ENCODE measurements around the gene B4GALT1.

DNA sequence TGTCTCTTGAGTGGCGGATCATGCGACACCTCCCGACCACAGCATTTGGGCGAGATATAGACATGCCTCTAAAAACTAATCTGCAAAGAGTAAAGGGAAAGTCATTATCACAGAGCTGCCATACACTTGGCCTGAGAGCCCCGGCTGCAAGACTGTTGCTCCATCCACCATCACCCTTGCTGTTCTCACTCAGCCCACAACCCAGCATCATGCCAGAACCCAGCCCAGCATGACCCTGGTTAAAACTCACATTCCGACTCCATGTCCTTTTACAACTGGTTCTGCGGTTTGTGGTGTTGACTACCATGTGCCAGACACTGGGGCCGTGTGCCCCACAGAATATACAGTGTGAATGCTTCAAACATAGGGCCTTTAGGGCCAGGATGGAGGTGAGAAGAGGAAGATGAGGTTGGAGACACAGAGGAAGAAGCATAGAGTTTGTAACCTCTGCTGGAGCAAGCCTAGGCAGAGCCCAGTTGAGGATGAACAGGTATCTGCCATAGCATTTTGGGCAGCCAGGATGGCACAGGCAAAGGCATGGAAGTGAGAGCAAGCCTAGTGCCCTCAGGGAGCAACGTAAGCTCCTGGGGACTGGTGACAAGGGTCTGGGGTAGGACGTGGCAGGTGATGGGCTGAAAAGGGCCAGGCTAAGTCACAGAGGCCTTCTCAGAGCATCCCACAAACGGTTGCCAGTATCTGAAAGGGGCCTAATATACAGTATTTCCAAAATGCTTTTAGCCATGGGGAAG, 53.2 kb downstream of the B4GALT1 start:
- TF ChIP-seq, protein P1, sequence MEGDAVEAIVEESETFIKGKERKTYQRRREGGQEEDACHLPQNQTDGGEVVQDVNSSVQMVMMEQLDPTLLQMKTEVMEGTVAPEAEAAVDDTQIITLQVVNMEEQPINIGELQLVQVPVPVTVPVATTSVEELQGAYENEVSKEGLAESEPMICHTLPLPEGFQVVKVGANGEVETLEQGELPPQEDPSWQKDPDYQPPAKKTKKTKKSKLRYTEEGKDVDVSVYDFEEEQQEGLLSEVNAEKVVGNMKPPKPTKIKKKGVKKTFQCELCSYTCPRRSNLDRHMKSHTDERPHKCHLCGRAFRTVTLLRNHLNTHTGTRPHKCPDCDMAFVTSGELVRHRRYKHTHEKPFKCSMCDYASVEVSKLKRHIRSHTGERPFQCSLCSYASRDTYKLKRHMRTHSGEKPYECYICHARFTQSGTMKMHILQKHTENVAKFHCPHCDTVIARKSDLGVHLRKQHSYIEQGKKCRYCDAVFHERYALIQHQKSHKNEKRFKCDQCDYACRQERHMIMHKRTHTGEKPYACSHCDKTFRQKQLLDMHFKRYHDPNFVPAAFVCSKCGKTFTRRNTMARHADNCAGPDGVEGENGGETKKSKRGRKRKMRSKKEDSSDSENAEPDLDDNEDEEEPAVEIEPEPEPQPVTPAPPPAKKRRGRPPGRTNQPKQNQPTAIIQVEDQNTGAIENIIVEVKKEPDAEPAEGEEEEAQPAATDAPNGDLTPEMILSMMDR (IDR thresholded peaks at IDR 0.05; ENCODE audit: low read length) = no peak
- TF ChIP-seq EZH2phosphoT487 (IDR thresholded peaks at IDR 0.05; ENCODE audit: low read length) = no peak
